Fibroblast of lung (primary cell): ENCODE results near the gene OR7D2. TPM values are rescaled to one million over a fixed set of nuclear protein-coding genes. Genes with fewer than 3 reads are reported as not detected.

Source experiments
- DNase-seq, 2 donors: peaks; one replicate each; pipeline versions ENCODE4 v3.0.0 to v3.0.0-alpha.2; 2010; ENCODE audit warnings: low read depth in 2 of 2
- H2AFZ ChIP-seq: 2 replicates; pipeline ENCODE4 v1.5.1; 2012; ENCODE audit warnings: low read length, control low read depth, inconsistent platforms
- H3K27ac ChIP-seq: 2 replicates; pipeline ENCODE4 v1.5.1; 2011; ENCODE audit warnings: low read length, control low read depth; ENCODE audit not compliant: insufficient read depth
- H3K27me3 ChIP-seq: 2 replicates; pipeline ENCODE4 v1.5.1; 2011; ENCODE audit warnings: mild to moderate bottlenecking, low read length; ENCODE audit not compliant: control insufficient read depth, insufficient read depth
- H3K36me3 ChIP-seq: 2 replicates; pipeline ENCODE4 v1.5.1; 2011; ENCODE audit warnings: low read length; ENCODE audit not compliant: control insufficient read depth, insufficient read depth
- H3K4me1 ChIP-seq: 2 replicates; pipeline ENCODE4 v1.5.1; 2011; ENCODE audit warnings: low read length; ENCODE audit not compliant: control insufficient read depth, insufficient read depth; ENCODE audit errors: extremely low read depth
- H3K4me2 ChIP-seq: 2 replicates; pipeline ENCODE4 v1.5.1; 2011; ENCODE audit warnings: low read length, control low read depth; ENCODE audit not compliant: insufficient read depth; ENCODE audit errors: extremely low read depth
- H3K4me3 ChIP-seq, 4 experiments: fragments of 200-600 bp in 1 of 4; sonication (generic) in 1 of 4; replicated peaks in 1 of 4; 2 replicates each; pipeline ENCODE4 v1.5.1; 2011 to 2016; ENCODE audit warnings: low read length in 4 of 4, low read depth in 3 of 4, mild to moderate bottlenecking in 3 of 4, control low read depth in 2 of 4, inconsistent platforms in 1 of 4, mixed read lengths in 1 of 4; ENCODE audit not compliant: insufficient read depth in 1 of 4; ENCODE audit errors: control extremely low read depth in 1 of 4
- H3K79me2 ChIP-seq: 2 replicates; pipeline ENCODE4 v1.5.1; 2012; ENCODE audit warnings: mild to moderate bottlenecking, low read length, inconsistent platforms; ENCODE audit not compliant: control insufficient read depth, insufficient read depth
- H3K9ac ChIP-seq: 2 replicates; pipeline ENCODE4 v1.5.1; 2011; ENCODE audit warnings: mild to moderate bottlenecking, low read length, control low read depth; ENCODE audit not compliant: insufficient read depth
- H3K9me3 ChIP-seq: 2 replicates; pipeline ENCODE4 v1.5.1; 2012; ENCODE audit warnings: low read depth, low read length; ENCODE audit not compliant: control insufficient read depth, insufficient read depth
- H4K20me1 ChIP-seq: 2 replicates; pipeline ENCODE4 v1.5.1; 2011; ENCODE audit warnings: low read length; ENCODE audit not compliant: control insufficient read depth, insufficient read depth; ENCODE audit errors: extremely low read depth
- CTCF ChIP-seq, 2 donors: IDR thresholded peaks in 1 of 2; conservative IDR thresholded peaks in 1 of 2; 1 replicate in 1 of 2; 2 replicates in 1 of 2; pipeline ENCODE4 v1.5.1; 2011 to 2012; ENCODE audit warnings: low read length in 2 of 2, control low read depth in 1 of 2, inconsistent platforms in 1 of 2, low read depth in 1 of 2, mild to moderate bottlenecking in 1 of 2
- EZH2 ChIP-seq: IDR thresholded peaks from 2 replicates; pipeline ENCODE4 v1.5.1; 2012; ENCODE audit warnings: low read length, control low read depth, mild to moderate bottlenecking; ENCODE audit errors: missing control alignments
- polyA minus RNA-seq: library from RNA; depleted of rRNA, polyadenylated mRNA; stranded (reverse); fragments of >200 nt; gene quantifications from 2 replicates; pipeline ENCODE4 v1.2.3, GENCODE V29; 2011; ENCODE audit warnings: low replicate concordance
- polyA plus RNA-seq, 2 donors: library from polyadenylated mRNA; depleted of rRNA in 1 of 2; stranded (reverse) in 1 of 2; unstranded in 1 of 2; fragments of >200 nt; gene quantifications; 2 replicates each; pipeline ENCODE4 v1.2.1, GENCODE V29; 2011 to 2012; ENCODE audit warnings: missing spikeins in 1 of 2
- total RNA-seq: library from RNA; depleted of rRNA; stranded (reverse); fragments of >200 nt; gene quantifications from 2 replicates; pipeline ENCODE4 v1.2.1, GENCODE V29; 2014

Gene OR7D2
- under 0.01 and 0.17 TPM in 2 replicates for total RNA-seq
- 0.02 TPM in 1 of 2 replicates, not detected in the other for polyA plus RNA-seq
- polyA plus RNA-seq (2012): not detected in 2 replicates
- polyA minus RNA-seq: not detected in 2 replicates

GRCh38 chr19:9178901-9179300 lies at the start of gene OR7D2:
Gene OR7D2, plus strand, starts transcription at chr19:9178979. Its CDS starts 6,803 bp downstream, at chr19:9185782.
- Histone ChIP-seq H2AFZ (no peak within 1 kb of the TSS), H4K20me1 (no peaks in the 10 kb centered on the region), H3K36me3 (no peaks in the 10 kb centered on the region), H3K9ac (no peak within 1 kb of the TSS), H3K4me1 (no peaks in the 10 kb centered on the region), H3K79me2 (no peaks in the 10 kb centered on the region), H3K4me3 (no peak within 1 kb of the TSS), H3K27ac (no peak within 1 kb of the TSS), H3K9me3 (no peaks in the 10 kb centered on the region), H3K4me2 (no peak within 1 kb of the TSS), H3K27me3 (no peaks in the 10 kb centered on the region)
- no peak for DNase-seq
- no peak for TF ChIP-seq EZH2
- TF ChIP-seq CTCF (conservative IDR thresholded peaks at IDR 0.05 in 1 of 2, IDR thresholded peaks at IDR 0.05 in 1 of 2; ENCODE audit: low read depth in 1 of 2, low read length in 2 of 2): no peak

- no peak for DNase-seq
- no peak overlapping the region for H3K27ac ChIP-seq
These were observed 47.8 kb upstream of the OR7D2 start for GRCh38 chr19:9130965-9131364.

GRCh38 chr19:9132422-9132821 lies 46.4 kb upstream of the OR7D2 start:
- H3K9me3 ChIP-seq: no peaks in the 10 kb centered on the region

More at GRCh38 chr19:9130965-9131364, 47.8 kb upstream of the OR7D2 start:
- H3K79me2 ChIP-seq: no peaks in the 10 kb centered on the region
- no peak overlapping the region for H3K9ac ChIP-seq
- no peak overlapping the region for H3K4me2 ChIP-seq
- H3K4me3 ChIP-seq: no peak overlapping the region
- no peaks in the 10 kb centered on the region for H4K20me1 ChIP-seq
- no peaks in the 10 kb centered on the region for H3K9me3 ChIP-seq
- no peaks in the 10 kb centered on the region for H3K36me3 ChIP-seq
- no peak overlapping the region for H2AFZ ChIP-seq
- H3K27me3 ChIP-seq: no peaks in the 10 kb centered on the region
- no peaks in the 10 kb centered on the region for H3K4me1 ChIP-seq
- TF ChIP-seq CTCF (conservative IDR thresholded peaks at IDR 0.05 in 1 of 2, IDR thresholded peaks at IDR 0.05 in 1 of 2; ENCODE audit: low read depth in 1 of 2, low read length in 2 of 2) (no peak), EZH2 (no peak)

More at GRCh38 chr19:9132422-9132821, 46.4 kb upstream of the OR7D2 start:
- Histone ChIP-seq H2AFZ (no peak overlapping the region), H3K27ac (no peak overlapping the region), H3K4me2 (no peak overlapping the region), H3K4me3 (no peak overlapping the region), H3K36me3 (no peaks in the 10 kb centered on the region), H4K20me1 (no peaks in the 10 kb centered on the region), H3K9ac (no peak overlapping the region), H3K4me1 (no peaks in the 10 kb centered on the region), H3K27me3 (no peaks in the 10 kb centered on the region), H3K79me2 (no peaks in the 10 kb centered on the region)
- no peak for TF ChIP-seq EZH2
- TF ChIP-seq CTCF (conservative IDR thresholded peaks at IDR 0.05 in 1 of 2, IDR thresholded peaks at IDR 0.05 in 1 of 2; ENCODE audit: low read depth in 1 of 2, low read length in 2 of 2): no peak
- no peak for DNase-seq
